ENCODE data around the gene ITPR2. TPM values are rescaled to one million over a fixed set of nuclear protein-coding genes. Genes with fewer than 3 reads are reported as not detected.

ITPR2 gene
- polyA plus RNA-seq, 1 donor from 2014 or later, result 27.5 TPM

- H3K36me3 Mint-ChIP-seq, result peaks cover 16% of the 10 kb centered on the region
- H3K27ac Mint-ChIP-seq, result no peak overlapping the region
- no peaks in the 10 kb centered on the region for H3K9me3 Mint-ChIP-seq
- H3K4me3 Mint-ChIP-seq, result no peak overlapping the region
- H3K27me3 Mint-ChIP-seq, result no peaks in the 10 kb centered on the region
- peaks cover 0 to 2% (median 0%) of the 10 kb centered on the region in 3 donors for H3K4me1 Mint-ChIP-seq
Measured at GRCh38 chr12:26507613-26508012, 325.4 kb downstream of the ITPR2 start.

- Mint-ChIP-seq H3K4me1 (peaks cover 2 to 3% (median 3%) of the 10 kb centered on the region in 3 donors), H3K27ac (no peak overlapping the region), H3K27me3 (no peaks in the 10 kb centered on the region), H3K9me3 (no peaks in the 10 kb centered on the region), H3K4me3 (no peak overlapping the region), H3K36me3 (peaks cover 18% of the 10 kb centered on the region)
Measured at GRCh38 chr12:26499979-26500640, 332.9 kb downstream of the ITPR2 start.

DNA sequence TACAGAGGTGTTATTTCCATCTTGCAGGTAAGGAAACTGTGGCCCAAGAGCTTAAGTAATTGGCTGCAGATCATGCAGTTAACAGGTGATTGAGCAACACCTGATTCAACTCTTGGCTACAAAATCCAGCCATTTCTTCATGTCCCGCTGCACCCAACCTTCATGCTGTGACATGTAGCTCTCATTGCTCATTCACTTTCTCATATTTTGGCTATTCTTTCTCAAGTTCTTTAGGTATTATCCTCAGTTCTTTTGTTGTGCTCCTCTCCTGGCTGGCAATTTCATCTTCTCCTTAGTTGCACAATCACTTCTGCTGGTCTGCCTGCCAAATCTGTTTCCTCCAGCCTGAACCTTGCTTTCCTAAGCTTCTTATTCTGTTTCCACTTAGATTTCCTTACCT is 336.8 kb downstream of the ITPR2 start:
- Mint-ChIP-seq H3K4me3 (no peak overlapping the region), H3K27me3 (no peaks in the 10 kb centered on the region), H3K9me3 (no peaks in the 10 kb centered on the region), H3K4me1 (peaks cover 3 to 5% (median 4%) of the 10 kb centered on the region in 3 donors), H3K36me3 (peaks cover 13% of the 10 kb centered on the region), H3K27ac (no peak overlapping the region)

GRCh38 chr12:26493656-26494055 is 339.3 kb downstream of the ITPR2 start:
- peaks cover 16% of the 10 kb centered on the region for H3K36me3 Mint-ChIP-seq
- H3K9me3 Mint-ChIP-seq, result peaks cover 0 to 3% (median 3%) of the 10 kb centered on the region in 3 donors
- peaks cover 3 to 7% (median 5%) of the 10 kb centered on the region in 3 donors for H3K4me1 Mint-ChIP-seq
- peak overlapping the region in 1 of 3 donors; percentile 32 for H3K27ac Mint-ChIP-seq
- no peaks in the 10 kb centered on the region for H3K27me3 Mint-ChIP-seq
- H3K4me3 Mint-ChIP-seq, result no peak overlapping the region

- H3K4me3 Mint-ChIP-seq, result no peak overlapping the region
- no peaks in the 10 kb centered on the region for H3K27me3 Mint-ChIP-seq
- H3K4me1 Mint-ChIP-seq, result peaks cover 3 to 7% (median 5%) of the 10 kb centered on the region in 3 donors
- H3K36me3 Mint-ChIP-seq, result peaks cover 16% of the 10 kb centered on the region
- H3K9me3 Mint-ChIP-seq, result peaks cover 0 to 3% (median 3%) of the 10 kb centered on the region in 3 donors
- H3K27ac Mint-ChIP-seq, result no peak overlapping the region
Measured at GRCh38 chr12:26492406-26492805, 340.6 kb downstream of the ITPR2 start.

GRCh38 chr12:26489908-26490307 is 343.1 kb downstream of the ITPR2 start:
- H3K27me3 Mint-ChIP-seq, result no peaks in the 10 kb centered on the region
- no peak overlapping the region for H3K4me3 Mint-ChIP-seq
- peaks cover 0 to 3% (median 3%) of the 10 kb centered on the region in 3 donors for H3K9me3 Mint-ChIP-seq
- peaks cover 0 to 4% (median 1%) of the 10 kb centered on the region in 3 donors for H3K4me1 Mint-ChIP-seq
- H3K36me3 Mint-ChIP-seq, result peaks cover 19% of the 10 kb centered on the region
- H3K27ac Mint-ChIP-seq, result peak overlapping the region in 2 of 3 donors; percentile 44 to 68

GRCh38 chr12:26488351-26488750 is 344.6 kb downstream of the ITPR2 start:
- Mint-ChIP-seq H3K9me3 (peaks cover 0 to 3% (median 3%) of the 10 kb centered on the region in 3 donors), H3K27ac (no peak overlapping the region), H3K4me3 (no peak overlapping the region), H3K36me3 (peaks cover 18% of the 10 kb centered on the region), H3K4me1 (peaks cover 0 to 3% (median 0%) of the 10 kb centered on the region in 3 donors), H3K27me3 (no peaks in the 10 kb centered on the region)

DNA sequence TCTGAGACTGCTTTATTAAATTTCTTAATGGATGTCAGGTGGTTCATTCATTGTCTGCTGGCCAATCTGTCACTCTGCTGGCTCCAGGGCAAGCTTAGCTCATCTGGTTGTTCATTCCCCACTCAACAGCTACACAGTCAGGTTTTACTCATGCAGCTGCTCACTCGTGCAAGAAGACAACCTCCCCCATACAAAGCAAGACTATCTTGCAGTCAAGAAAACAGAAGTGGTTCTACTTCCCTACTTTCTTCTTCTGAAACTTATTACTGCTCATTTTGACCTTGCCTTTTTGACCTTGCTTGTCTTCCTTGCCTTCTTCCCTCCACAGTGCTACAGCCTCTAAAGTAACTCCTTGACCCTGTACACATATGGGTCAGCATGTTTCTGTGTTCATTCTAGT is 359.7 kb downstream of the ITPR2 start:
- peak overlapping the region in 3 of 4 donors; percentile 16 to 86 (median 86) for H3K4me3 Mint-ChIP-seq
- peaks cover 7% of the 10 kb centered on the region for H3K36me3 Mint-ChIP-seq
- peak overlapping the region; percentile 45 to 93 (median 48) for H3K27ac Mint-ChIP-seq
- H3K27me3 Mint-ChIP-seq, result peaks cover 2% of the 10 kb centered on the region
- peaks cover 36 to 40% (median 37%) of the 10 kb centered on the region in 3 donors for H3K4me1 Mint-ChIP-seq
- H3K9me3 Mint-ChIP-seq, result no peaks in the 10 kb centered on the region

DNA sequence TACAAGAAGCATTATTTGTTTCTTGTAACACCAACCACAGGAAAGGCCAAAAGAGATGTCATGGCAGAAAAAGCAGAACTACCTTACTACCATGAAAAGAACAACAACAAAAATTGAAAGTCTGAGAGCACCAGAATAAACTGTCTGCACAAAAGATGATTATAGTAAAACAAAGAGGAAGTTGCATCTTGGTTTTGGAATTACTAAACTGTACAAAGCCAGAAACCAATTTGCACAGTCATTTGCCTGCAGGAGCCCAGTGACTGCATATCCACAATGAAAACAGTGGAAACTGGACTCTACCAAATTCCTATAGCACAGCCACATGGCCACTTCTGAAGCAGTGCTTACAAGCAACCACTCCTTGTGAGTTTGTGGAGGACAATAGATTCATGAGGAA is 361.4 kb downstream of the ITPR2 start:
- H3K4me3 Mint-ChIP-seq, result peak overlapping the region in 3 of 4 donors; percentile 1 to 38 (median 36)
- H3K36me3 Mint-ChIP-seq, result peaks cover 5% of the 10 kb centered on the region
- H3K9me3 Mint-ChIP-seq, result no peaks in the 10 kb centered on the region
- peaks cover 2% of the 10 kb centered on the region for H3K27me3 Mint-ChIP-seq
- peaks cover 36 to 40% (median 37%) of the 10 kb centered on the region in 3 donors for H3K4me1 Mint-ChIP-seq
- H3K27ac Mint-ChIP-seq, result peak overlapping the region; percentile 38 to 90 (median 64)

- Mint-ChIP-seq H3K36me3 (peaks cover 8% of the 10 kb centered on the region), H3K9me3 (no peaks in the 10 kb centered on the region), H3K4me3 (peak overlapping the region in 1 of 4 donors; percentile 44), H3K4me1 (peaks cover 36 to 46% (median 44%) of the 10 kb centered on the region in 3 donors), H3K27me3 (peaks cover 2% of the 10 kb centered on the region), H3K27ac (no peak overlapping the region)
Measured at GRCh38 chr12:26469421-26470180, 363.4 kb downstream of the ITPR2 start.

DNA sequence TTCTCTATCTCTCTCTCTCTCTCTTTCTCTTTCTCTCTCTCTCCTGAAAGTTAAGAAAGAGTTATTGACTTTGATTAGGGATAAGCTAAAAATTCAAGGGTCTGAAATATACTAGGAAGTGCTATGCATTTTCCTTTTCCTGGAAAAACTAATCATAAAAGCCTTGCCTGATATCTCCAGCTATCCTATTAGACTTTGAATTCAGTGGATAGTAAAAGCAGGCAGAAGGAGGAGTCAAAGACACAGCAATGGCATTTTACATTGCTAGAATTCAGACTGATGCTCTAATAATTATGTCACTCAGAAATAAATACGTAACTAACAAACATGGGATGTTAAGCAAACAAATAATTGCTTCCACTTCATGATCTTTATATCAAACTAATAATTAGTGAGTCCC is 365.6 kb downstream of the ITPR2 start:
- Mint-ChIP-seq H3K9me3 (no peaks in the 10 kb centered on the region), H3K4me3 (no peak overlapping the region), H3K4me1 (peaks cover 23 to 28% (median 27%) of the 10 kb centered on the region in 3 donors), H3K27me3 (no peaks in the 10 kb centered on the region), H3K27ac (no peak overlapping the region), H3K36me3 (peaks cover 8% of the 10 kb centered on the region)

GRCh38 chr12:26466726-26467125 is 366.3 kb downstream of the ITPR2 start:
- Mint-ChIP-seq H3K4me3 (no peak overlapping the region), H3K4me1 (peaks cover 18 to 27% (median 22%) of the 10 kb centered on the region in 3 donors), H3K9me3 (no peaks in the 10 kb centered on the region), H3K27ac (no peak overlapping the region), H3K27me3 (no peaks in the 10 kb centered on the region), H3K36me3 (peaks cover 8% of the 10 kb centered on the region)

DNA sequence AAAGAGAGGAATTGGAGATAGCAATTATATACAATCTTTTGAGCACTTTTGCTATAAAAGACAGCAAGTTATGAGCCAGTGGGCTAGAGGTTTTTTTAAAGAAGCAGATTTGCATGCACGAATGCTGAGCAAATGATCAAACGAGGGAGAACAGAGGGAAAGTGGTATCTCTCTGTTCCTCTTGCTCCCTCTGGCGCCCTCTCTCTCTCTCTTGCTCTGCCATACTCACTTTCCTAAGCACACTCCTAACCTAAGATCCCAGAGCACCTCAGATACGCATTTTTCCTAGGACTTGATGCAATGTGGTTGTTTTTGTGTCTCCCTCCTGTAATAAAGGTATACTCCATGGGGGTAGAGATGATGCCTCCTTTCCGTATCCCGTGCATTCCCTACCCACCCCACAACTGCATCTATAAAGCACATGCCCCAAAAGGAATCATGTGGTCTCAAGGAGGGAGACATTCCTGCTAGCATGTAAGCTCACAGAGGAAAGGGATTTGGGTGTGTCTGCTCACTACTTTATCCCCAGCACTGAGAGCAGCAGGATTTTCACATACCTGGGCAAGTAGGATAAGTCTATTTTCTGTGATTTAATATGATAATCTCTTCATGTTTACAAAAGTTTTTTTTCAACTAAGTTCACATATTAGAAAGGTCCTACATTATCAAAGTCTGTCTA is 367.4 kb downstream of the ITPR2 start:
- Mint-ChIP-seq H3K9me3 (no peaks in the 10 kb centered on the region), H3K36me3 (peaks cover 8% of the 10 kb centered on the region), H3K27me3 (no peaks in the 10 kb centered on the region), H3K4me3 (peak overlapping the region in 1 of 4 donors; percentile 7), H3K4me1 (peaks cover 7 to 18% (median 14%) of the 10 kb centered on the region in 3 donors), H3K27ac (no peak overlapping the region)

- Mint-ChIP-seq H3K36me3 (peaks cover 6% of the 10 kb centered on the region), H3K27ac (no peak overlapping the region), H3K4me3 (no peak overlapping the region), H3K9me3 (no peaks in the 10 kb centered on the region), H3K27me3 (no peaks in the 10 kb centered on the region), H3K4me1 (peaks cover 8 to 14% (median 9%) of the 10 kb centered on the region in 3 donors)
Measured at GRCh38 chr12:26461776-26462175, 371.2 kb downstream of the ITPR2 start.

DNA sequence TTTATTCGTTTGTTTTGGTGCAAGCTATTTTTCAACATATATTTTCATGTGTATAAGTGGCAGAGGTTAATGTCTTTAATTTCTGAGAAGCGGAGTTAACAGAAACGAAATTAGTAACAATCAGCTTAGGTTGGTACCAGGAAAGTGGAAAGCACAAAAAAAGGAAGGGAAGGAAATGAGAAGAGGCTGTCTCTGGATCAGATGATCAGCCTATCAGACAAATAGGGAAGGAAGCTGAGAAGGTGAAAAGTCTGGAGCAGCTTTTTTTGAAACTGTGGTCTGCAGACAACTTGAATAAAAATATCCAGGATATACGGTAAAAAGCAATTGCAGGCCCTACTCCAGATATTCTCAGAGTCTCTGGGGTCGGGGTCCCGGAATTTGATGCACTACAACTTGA is 372.6 kb downstream of the ITPR2 start:
- Mint-ChIP-seq H3K27ac (no peak overlapping the region), H3K27me3 (no peaks in the 10 kb centered on the region), H3K4me1 (peaks cover 8 to 14% (median 12%) of the 10 kb centered on the region in 3 donors), H3K36me3 (peaks cover 7% of the 10 kb centered on the region), H3K9me3 (no peaks in the 10 kb centered on the region), H3K4me3 (no peak overlapping the region)
